ENCODE measurements around the gene KRT73.

- TF ChIP-seq TARDBP (IDR thresholded peaks at IDR 0.05) (no peak), SUZ12 (IDR thresholded peaks at IDR 0.05) (no peak), ZNF384 (IDR thresholded peaks at IDR 0.05) (no peak), FOXM1 (IDR thresholded peaks at IDR 0.05; ENCODE audit: borderline replicate concordance) (no peak), HDGF (IDR thresholded peaks at IDR 0.05; ENCODE audit: borderline replicate concordance) (no peak), ARNT (IDR thresholded peaks at IDR 0.05) (no peak), SP1 (IDR thresholded peaks at IDR 0.05) (no peak), FOXK2 (IDR thresholded peaks at IDR 0.05) (no peak), NFRKB (IDR thresholded peaks at IDR 0.05) (no peak), ELF4 (IDR thresholded peaks at IDR 0.05) (no peak), BHLHE40 (IDR thresholded peaks at IDR 0.05; ENCODE audit: borderline replicate concordance) (no peak), CTBP1 (IDR thresholded peaks at IDR 0.05; ENCODE audit: borderline replicate concordance) (no peak)
- TF ChIP-seq, protein P1, sequence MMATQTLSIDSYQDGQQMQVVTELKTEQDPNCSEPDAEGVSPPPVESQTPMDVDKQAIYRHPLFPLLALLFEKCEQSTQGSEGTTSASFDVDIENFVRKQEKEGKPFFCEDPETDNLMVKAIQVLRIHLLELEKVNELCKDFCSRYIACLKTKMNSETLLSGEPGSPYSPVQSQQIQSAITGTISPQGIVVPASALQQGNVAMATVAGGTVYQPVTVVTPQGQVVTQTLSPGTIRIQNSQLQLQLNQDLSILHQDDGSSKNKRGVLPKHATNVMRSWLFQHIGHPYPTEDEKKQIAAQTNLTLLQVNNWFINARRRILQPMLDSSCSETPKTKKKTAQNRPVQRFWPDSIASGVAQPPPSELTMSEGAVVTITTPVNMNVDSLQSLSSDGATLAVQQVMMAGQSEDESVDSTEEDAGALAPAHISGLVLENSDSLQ (IDR thresholded peaks at IDR 0.05), result no peak
These were observed 18.3 kb downstream of the KRT73 start for GRCh38 chr12:52600071-52600470.

Measured in HEK293T (cell line).